Measurements from ENCODE around the gene CCDC195.

Gene CCDC195

DNA sequence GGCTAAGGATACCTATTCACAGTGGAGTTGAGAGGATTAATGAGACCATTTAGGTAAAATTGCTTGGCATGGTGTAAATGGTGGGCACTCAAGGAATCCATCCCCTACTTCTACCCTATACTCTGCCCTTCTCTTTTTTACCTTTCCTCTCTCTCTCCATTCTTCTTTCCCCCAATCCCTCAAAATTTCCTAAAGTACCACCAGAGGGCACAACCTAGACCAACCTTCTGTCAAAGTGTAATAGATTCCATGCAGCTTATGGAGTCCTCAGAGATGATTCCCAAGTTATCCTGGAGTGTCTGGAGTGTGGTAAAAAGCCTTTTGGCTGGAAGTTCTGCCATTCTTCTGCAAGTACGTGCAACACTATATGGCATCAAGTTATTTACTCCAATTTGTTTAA is 33.0 kb upstream of the CCDC195 start:
- peaks cover 3% of the 10 kb centered on the region for H3K9me3 Mint-ChIP-seq
- H3K27ac Mint-ChIP-seq = no peak overlapping the region
- TF ChIP-seq, protein P1, sequence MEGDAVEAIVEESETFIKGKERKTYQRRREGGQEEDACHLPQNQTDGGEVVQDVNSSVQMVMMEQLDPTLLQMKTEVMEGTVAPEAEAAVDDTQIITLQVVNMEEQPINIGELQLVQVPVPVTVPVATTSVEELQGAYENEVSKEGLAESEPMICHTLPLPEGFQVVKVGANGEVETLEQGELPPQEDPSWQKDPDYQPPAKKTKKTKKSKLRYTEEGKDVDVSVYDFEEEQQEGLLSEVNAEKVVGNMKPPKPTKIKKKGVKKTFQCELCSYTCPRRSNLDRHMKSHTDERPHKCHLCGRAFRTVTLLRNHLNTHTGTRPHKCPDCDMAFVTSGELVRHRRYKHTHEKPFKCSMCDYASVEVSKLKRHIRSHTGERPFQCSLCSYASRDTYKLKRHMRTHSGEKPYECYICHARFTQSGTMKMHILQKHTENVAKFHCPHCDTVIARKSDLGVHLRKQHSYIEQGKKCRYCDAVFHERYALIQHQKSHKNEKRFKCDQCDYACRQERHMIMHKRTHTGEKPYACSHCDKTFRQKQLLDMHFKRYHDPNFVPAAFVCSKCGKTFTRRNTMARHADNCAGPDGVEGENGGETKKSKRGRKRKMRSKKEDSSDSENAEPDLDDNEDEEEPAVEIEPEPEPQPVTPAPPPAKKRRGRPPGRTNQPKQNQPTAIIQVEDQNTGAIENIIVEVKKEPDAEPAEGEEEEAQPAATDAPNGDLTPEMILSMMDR (IDR thresholded peaks at IDR 0.05) = no peak
- no peaks in the 10 kb centered on the region for H3K4me1 Mint-ChIP-seq
- no peaks in the 10 kb centered on the region for H3K36me3 Mint-ChIP-seq (ENCODE audit: low read depth)
- H3K27me3 Mint-ChIP-seq (ENCODE audit: low read depth, poor library complexity) = no peaks in the 10 kb centered on the region
- no peak for DNase-seq
- no peak overlapping the region for H3K4me3 Mint-ChIP-seq

DNA sequence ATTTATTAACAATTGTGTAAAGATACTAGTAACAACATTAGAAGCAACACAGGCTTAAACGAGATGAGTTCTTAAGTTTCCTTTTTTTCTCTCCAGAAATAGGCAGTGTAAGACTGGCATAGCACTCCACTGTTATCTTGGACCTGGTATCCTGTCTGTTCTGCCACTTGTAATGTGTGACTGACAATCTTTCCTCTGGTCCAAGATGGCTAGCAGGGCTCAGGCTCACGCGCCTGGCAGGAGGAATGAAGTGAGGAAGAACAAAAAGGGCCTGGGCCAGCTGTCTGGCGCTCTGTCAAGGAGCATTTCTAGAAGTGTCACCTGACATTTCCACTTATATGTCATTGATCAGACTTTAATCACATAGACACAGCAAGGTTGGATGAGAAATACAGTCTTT is 31.6 kb upstream of the CCDC195 start:
- Mint-ChIP-seq H3K4me3 (no peak overlapping the region), H3K27ac (no peak overlapping the region), H3K27me3 (ENCODE audit: low read depth, poor library complexity) (no peaks in the 10 kb centered on the region), H3K4me1 (peaks cover under 1% of the 10 kb centered on the region), H3K36me3 (ENCODE audit: low read depth) (no peaks in the 10 kb centered on the region), H3K9me3 (no peaks in the 10 kb centered on the region)
- no peak for DNase-seq
- TF ChIP-seq, protein P1 (IDR thresholded peaks at IDR 0.05) = no peak

DNA sequence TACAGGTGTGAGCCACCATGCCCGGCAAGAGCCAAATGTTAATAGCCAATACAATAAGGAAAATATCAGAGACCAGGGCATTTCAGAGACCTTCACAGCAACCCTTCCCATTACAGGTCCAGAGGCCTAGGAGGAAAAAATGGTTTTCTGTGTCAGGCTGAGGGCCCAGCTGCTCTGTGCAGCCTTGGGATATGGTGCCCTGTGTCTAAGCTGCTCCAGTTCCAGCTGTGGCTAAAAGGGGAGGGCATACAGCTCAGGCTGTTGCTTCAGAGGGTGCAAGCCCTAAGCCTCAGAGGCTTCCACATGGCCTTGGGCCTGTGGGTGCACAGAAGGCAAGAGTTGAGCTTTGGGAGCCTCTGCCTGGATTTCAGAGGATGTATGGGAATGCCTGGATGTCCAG is 20.1 kb upstream of the CCDC195 start:
- no peaks in the 10 kb centered on the region for H3K4me1 Mint-ChIP-seq
- H3K27me3 Mint-ChIP-seq (ENCODE audit: low read depth, poor library complexity) = peaks cover 3% of the 10 kb centered on the region
- no peak for DNase-seq
- H3K9me3 Mint-ChIP-seq = peaks cover 43% of the 10 kb centered on the region
- no peak overlapping the region for H3K4me3 Mint-ChIP-seq
- TF ChIP-seq, protein P1 (IDR thresholded peaks at IDR 0.05) = no peak
- peaks cover 8% of the 10 kb centered on the region for H3K36me3 Mint-ChIP-seq (ENCODE audit: low read depth)
- no peak overlapping the region for H3K27ac Mint-ChIP-seq

DNA sequence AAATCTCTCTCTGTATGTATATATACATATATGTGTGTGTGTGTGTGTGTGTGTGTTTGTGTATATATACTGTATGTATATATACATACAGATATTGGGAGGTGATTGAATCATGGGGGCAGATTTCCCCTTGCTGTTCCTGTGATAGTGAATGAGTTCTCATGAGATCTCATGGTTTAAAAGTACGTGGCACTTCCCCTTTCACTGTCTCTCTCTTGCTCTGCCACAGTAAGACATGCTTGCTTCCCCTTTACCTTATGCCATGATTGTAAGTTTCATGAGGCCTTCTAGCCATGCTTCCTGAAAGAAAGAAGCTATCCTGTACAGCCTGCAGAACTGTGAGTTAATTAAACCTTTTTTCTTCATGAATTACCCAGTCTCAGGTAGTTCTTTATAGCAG is 18.8 kb upstream of the CCDC195 start:
- Mint-ChIP-seq H3K27ac (no peak overlapping the region), H3K4me1 (no peaks in the 10 kb centered on the region), H3K9me3 (peaks cover 43% of the 10 kb centered on the region), H3K36me3 (ENCODE audit: low read depth) (peaks cover 8% of the 10 kb centered on the region), H3K27me3 (ENCODE audit: low read depth, poor library complexity) (peaks cover 6% of the 10 kb centered on the region), H3K4me3 (no peak overlapping the region)
- DNase-seq = no peak
- TF ChIP-seq, protein P1 (IDR thresholded peaks at IDR 0.05) = no peak

DNA sequence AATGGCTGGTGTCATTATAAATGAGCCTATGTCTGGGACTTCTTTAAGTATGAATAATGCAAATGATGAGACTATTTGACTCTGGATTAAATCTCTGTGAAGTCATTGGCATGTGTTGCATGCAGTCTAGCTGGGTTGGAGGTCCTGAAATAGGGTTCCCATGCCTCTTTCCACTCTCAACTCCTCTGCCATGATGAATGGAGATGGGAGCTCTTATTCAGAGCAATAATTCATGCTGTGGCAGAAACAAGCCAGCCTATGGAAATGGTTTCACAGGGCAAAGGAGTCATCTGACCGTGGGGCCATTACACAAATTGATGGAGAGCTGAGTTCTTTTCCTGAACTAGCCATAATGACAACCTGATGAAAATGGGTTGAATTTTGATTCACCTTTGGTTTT is 15.5 kb upstream of the CCDC195 start:
- H3K4me1 Mint-ChIP-seq = no peaks in the 10 kb centered on the region
- no peak overlapping the region for H3K4me3 Mint-ChIP-seq
- TF ChIP-seq, protein P1 (IDR thresholded peaks at IDR 0.05) = no peak
- no peak for DNase-seq
- no peaks in the 10 kb centered on the region for H3K36me3 Mint-ChIP-seq (ENCODE audit: low read depth)
- H3K27me3 Mint-ChIP-seq (ENCODE audit: low read depth, poor library complexity) = peaks cover 3% of the 10 kb centered on the region
- no peak overlapping the region for H3K27ac Mint-ChIP-seq
- H3K9me3 Mint-ChIP-seq = peaks cover 48% of the 10 kb centered on the region

DNA sequence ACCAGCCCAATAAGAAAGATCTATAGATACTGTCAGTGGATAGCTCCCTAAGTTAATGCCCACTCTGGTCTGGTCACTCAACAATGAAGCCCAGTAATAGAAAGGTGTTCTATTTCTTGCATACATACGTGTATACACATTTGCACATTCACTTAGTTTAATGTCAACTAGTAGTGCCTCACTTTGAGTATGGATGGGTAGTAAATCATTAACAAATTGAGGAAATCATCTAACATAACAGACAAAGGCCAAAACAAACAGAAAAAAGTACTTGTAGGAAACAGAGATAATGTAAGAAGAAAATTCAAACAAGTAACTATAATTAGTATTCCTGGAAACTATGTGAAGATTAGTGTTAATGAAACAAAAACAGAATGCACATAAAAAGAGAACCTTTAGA is 13.3 kb upstream of the CCDC195 start:
- peaks cover 30% of the 10 kb centered on the region for H3K9me3 Mint-ChIP-seq
- H3K27ac Mint-ChIP-seq = no peak overlapping the region
- no peak overlapping the region for H3K4me3 Mint-ChIP-seq
- TF ChIP-seq, protein P1 (IDR thresholded peaks at IDR 0.05) = no peak
- no peak for DNase-seq
- H3K27me3 Mint-ChIP-seq (ENCODE audit: low read depth, poor library complexity) = peaks cover 3% of the 10 kb centered on the region
- H3K4me1 Mint-ChIP-seq = no peaks in the 10 kb centered on the region
- no peaks in the 10 kb centered on the region for H3K36me3 Mint-ChIP-seq (ENCODE audit: low read depth)
